GM12801 (cell line): Measurements from ENCODE around the gene CACNA1B.

Experiments used
- TF ChIP-seq, protein P1 (sequence below): IDR thresholded peaks from one replicate; pipeline ENCODE4 v1.5.1; 2011; ENCODE audit warnings: control low read depth; ENCODE audit not compliant: insufficient read length; ENCODE audit errors: extremely low read depth

CACNA1B gene

DNA sequence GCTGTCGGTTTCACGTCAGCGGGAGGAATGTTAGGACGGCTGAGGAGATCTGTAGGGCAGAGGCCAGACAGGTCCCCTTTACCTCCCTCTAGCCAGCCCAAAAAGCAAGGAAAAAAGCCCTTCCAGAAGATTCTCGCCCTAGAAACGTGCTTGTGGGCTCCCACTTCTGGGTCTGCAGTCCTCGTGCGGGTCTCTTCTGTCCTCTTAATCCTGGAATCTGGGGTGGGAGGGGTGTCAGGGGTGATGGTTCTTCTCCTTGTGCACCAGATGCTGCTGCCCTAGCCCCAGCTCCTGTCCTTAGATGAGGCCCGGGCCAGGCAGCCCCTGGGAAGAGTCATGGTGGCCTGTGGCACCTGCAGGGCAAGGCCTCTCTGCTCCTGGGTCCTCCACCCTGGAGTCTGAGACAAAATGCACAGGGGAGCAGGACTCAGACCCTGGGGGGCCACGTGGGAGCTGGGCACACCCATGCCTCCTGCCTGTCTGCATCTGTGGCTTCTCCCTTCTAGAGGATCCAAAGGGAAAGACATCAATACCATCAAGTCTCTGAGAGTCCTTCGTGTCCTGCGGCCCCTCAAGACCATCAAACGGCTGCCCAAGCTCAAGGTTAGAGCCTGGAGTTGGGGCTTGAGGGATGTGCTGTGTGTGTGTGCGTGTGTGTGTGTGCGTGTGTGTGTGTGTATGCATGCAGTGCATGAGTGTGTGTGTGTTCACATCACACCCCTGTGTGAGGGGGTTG, 174.2 kb downstream of the CACNA1B start:
- TF ChIP-seq, protein P1, sequence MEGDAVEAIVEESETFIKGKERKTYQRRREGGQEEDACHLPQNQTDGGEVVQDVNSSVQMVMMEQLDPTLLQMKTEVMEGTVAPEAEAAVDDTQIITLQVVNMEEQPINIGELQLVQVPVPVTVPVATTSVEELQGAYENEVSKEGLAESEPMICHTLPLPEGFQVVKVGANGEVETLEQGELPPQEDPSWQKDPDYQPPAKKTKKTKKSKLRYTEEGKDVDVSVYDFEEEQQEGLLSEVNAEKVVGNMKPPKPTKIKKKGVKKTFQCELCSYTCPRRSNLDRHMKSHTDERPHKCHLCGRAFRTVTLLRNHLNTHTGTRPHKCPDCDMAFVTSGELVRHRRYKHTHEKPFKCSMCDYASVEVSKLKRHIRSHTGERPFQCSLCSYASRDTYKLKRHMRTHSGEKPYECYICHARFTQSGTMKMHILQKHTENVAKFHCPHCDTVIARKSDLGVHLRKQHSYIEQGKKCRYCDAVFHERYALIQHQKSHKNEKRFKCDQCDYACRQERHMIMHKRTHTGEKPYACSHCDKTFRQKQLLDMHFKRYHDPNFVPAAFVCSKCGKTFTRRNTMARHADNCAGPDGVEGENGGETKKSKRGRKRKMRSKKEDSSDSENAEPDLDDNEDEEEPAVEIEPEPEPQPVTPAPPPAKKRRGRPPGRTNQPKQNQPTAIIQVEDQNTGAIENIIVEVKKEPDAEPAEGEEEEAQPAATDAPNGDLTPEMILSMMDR = no peak

DNA sequence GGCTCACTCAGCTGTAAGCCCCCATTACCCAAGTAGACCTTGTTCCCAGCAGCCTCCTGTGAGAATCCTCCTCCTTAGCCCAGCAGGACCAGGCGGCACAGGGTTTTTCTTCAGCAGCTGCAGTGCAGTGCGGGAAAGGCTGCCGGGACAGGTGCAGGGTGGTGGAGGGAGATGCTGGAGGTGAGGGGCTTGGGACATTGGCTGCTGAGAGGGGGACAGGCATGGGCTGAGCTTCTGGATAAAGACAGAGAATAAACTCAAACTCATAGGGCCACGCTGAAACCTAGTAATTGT, 174.7 kb downstream of the CACNA1B start:
- TF ChIP-seq, protein P1 = no peak

DNA sequence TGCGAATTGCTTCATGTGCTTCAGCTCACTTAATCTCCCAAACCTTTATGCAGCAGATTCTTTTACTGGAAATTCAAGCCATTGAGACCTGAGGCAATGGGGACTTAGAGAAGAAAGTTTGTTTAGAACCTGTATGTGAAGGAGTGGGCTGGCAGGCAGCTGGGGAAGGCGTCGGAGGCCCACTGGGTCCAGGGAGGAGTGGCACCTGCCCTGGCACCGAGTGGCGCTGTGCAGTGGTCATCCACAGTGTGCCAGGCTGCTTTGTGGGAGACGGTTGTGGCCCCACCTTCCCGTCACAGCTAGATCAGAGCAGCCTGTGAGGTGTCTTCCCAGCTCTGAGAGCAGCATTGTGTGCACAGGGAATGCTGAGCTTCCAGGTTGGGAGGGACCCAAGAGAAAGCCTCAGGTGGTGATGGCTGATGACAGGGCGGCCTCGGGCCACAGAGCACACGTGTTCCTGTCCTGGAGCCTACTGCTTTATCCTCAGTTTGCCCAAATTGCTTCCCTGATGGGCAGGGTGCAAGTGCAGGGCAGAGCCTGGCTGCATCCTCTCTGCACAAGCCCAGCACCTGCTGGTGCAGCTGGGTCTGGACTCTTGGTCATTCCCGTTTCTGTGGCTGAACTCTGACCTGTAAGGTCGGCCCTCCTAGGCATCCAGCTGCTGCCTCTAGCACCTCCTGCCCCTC, 175.2 kb downstream of the CACNA1B start:
- TF ChIP-seq, protein P1 = no peak

DNA sequence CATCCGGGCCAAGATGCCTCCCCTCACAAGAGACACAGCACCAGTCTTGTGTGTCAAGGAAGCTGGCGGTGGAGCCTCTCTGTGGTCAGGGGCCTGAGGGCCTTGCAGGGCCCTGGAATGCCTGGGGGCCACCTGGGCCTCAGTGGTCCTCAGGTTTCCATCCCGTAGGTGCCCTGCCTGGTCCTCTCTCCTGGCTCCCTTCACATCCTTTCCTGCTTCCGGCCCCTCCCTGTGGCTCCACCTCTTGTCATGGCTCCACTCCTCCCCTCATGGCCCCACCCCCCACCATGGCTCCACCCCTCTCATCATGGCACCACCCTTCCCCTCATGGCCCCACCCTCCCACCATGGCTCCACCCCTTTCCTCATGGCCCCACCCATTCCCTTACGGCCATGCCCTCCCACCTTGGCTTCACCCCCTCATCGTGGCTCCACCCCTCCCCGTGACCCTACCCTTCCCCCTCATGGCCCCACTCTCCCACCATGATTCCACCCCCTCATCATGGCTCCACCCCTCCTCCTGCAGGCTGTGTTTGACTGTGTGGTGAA, 175.8 kb downstream of the CACNA1B start:
- TF ChIP-seq, protein P1 = no peak

DNA sequence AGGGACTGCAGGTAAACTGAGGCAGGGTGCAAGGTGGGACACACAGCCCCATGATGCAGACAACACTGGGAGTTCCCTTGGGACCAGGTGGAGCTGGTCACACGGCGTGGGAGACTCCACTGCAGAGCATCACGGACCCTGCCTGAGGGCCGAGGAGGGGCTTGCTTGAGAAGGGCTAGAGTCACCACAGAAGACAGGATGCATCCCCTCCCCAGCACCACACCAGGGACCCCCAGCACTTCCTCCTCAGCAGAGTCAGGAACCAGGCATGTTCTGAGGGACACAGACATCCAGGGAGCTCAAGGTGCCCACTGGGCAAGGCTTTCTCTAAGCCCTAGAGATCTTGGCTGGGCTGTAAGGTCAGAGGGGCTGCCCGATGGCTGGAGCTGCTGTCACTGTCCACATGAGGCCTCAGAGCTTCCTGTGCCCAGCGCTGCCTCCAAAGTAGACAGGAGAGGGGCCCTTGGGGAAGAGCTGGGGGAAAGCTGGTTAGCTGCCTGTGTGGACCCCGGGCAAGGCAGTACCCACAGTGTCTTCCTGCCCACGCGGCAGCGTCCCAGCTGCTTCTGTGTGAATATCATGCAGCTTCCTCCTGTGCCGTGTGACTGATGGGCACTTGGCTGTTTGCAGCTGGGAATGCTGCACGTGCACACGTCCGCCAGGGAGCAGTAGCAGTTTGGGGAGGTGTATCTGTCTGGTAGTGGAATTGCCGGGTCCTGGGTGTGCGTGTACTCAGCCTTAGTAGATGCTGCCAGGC, 176.6 kb downstream of the CACNA1B start:
- TF ChIP-seq, protein P1 = no peak

DNA sequence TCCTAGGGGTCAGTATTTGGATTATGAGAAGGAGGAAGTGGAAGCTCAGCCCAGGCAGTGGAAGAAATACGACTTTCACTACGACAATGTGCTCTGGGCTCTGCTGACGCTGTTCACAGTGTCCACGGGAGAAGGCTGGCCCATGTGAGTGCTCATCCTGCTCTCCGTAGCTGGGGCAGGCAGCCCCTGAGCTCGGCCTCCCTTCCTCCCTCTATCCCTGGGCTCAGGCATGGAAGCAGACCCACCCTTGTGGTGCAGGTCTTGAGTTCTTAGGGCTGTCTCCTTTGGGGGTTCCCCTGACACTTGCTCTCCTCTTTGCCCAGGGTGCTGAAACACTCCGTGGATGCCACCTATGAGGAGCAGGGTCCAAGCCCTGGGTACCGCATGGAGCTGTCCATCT, 180.1 kb downstream of the CACNA1B start:
- TF ChIP-seq, protein P1 = no peak

DNA sequence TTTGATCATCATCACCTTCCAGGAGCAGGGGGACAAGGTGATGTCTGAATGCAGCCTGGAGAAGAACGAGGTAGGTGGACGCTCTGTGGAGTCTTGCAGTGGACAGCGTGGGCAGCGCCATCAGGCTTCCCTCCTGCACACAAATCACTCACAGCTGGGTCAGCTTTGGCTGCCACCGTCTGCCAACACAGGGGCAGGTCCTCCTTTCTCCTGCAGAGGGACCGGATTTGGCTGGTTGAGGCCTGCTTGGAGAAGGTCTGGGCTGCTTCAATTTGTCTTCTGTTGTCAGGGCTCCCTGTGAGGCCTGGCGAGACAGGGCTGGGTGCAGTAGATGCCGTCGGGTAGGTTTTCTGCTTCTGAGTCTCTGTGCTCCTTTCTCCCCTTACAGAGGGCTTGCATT, 180.6 kb downstream of the CACNA1B start:
- TF ChIP-seq, protein P1 = no peak
